ENCODE data around the gene LYPD6B. TPM values are rescaled to one million over a fixed set of nuclear protein-coding genes. Genes with fewer than 3 reads are reported as not detected.

LYPD6B gene
- total RNA-seq, 1 experiment from 2014 or later: 2.0 TPM

DNA sequence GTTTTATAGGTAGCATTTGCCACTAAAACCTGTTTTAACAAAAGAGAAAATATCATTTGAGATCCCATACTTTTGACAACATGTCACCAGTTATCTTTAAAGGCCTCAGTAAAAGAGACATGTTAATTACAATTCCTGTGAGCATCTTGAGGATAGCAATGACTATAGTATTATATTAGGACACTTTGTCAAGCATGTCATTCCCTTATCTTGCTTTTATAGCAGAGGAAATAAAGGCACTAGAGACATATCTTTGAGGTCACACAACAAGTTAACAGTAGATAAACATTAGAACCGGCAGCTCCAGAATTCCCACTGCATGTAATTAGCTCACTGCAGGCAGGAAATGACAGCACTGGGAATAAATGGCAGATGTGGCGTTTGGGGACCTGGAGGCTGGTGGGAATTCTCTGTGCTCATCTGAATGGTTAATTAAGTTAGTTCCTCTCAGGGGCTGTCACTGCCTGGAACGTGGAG is 25.9 kb downstream of the LYPD6B start:
- Histone ChIP-seq H3K4ac (ENCODE audit: low read depth, low read length) (no peak overlapping the region), H3K4me1 (ENCODE audit: insufficient read depth, low read length) (no peaks in the 10 kb centered on the region; the same call in 1 of the 2 replicates), H3K23me2 (ENCODE audit: insufficient read length, low read depth, low read length, poor library complexity, severe bottlenecking) (no peaks in the 10 kb centered on the region), H2AK5ac (ENCODE audit: insufficient read length, low read length) (no peak overlapping the region), H3K79me2 (ENCODE audit: insufficient read depth, low read length) (no peaks in the 10 kb centered on the region), H3T11ph (ENCODE audit: low read length) (no peak overlapping the region), H4K8ac (replicated peaks; ENCODE audit: insufficient read length, low read depth, low read length) (no peak overlapping the region), H4K5ac (ENCODE audit: insufficient read length, low read depth, low read length) (no peak overlapping the region), H2BK12ac (ENCODE audit: insufficient read length, low read depth, low read length) (no peak overlapping the region), H3K27me3 (ENCODE audit: insufficient read depth, low read length) (no peaks in the 10 kb centered on the region), H2BK20ac (ENCODE audit: low read depth, low read length, poor library complexity, severe bottlenecking) (no peak overlapping the region), H3K14ac (ENCODE audit: insufficient read depth, low read length) (no peak overlapping the region), H2BK5ac (ENCODE audit: insufficient read length, low read length) (no peak overlapping the region), H3K18ac (ENCODE audit: insufficient read length, low read depth, low read length) (no peak overlapping the region), H3K27ac (ENCODE audit: insufficient read length, low read depth, low read length) (no peak overlapping the region), H3K23ac (ENCODE audit: insufficient read length, low read depth, low read length) (no peak overlapping the region), H4K20me1 (ENCODE audit: control insufficient read depth, insufficient read depth, insufficient read length) (no peaks in the 10 kb centered on the region), H4K91ac (ENCODE audit: insufficient read length, low read depth, low read length) (no peak overlapping the region), H2AFZ (ENCODE audit: low read length) (no peak overlapping the region), H3K79me1 (ENCODE audit: insufficient read depth, low read depth, low read length, poor library complexity, severe bottlenecking) (no peaks in the 10 kb centered on the region), H3K9me3 (ENCODE audit: control insufficient read depth, low read depth, low read length) (no peaks in the 10 kb centered on the region), H2BK120ac (ENCODE audit: low read depth, low read length, poor library complexity, severe bottlenecking) (no peak overlapping the region), H3K4me2 (ENCODE audit: insufficient read depth, insufficient read length, low read length) (no peak overlapping the region), H3K56ac (ENCODE audit: insufficient read length, low read depth, low read length) (no peak overlapping the region), H3K9ac (ENCODE audit: extremely low read depth, insufficient read length, low read length) (no peak overlapping the region), H2BK15ac (ENCODE audit: low read depth, low read length) (no peak overlapping the region)
- DNase-seq: no peak
- WGBS (ENCODE audit: extremely low coverage, insufficient read length, low lambda C conversion rate): no CpG with 5 or more reads among the region's 3 CpGs
- TF ChIP-seq, protein P1, sequence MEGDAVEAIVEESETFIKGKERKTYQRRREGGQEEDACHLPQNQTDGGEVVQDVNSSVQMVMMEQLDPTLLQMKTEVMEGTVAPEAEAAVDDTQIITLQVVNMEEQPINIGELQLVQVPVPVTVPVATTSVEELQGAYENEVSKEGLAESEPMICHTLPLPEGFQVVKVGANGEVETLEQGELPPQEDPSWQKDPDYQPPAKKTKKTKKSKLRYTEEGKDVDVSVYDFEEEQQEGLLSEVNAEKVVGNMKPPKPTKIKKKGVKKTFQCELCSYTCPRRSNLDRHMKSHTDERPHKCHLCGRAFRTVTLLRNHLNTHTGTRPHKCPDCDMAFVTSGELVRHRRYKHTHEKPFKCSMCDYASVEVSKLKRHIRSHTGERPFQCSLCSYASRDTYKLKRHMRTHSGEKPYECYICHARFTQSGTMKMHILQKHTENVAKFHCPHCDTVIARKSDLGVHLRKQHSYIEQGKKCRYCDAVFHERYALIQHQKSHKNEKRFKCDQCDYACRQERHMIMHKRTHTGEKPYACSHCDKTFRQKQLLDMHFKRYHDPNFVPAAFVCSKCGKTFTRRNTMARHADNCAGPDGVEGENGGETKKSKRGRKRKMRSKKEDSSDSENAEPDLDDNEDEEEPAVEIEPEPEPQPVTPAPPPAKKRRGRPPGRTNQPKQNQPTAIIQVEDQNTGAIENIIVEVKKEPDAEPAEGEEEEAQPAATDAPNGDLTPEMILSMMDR (conservative IDR thresholded peaks at IDR 0.05): no peak
- H3K36me3 Mint-ChIP-seq (ENCODE audit: insufficient read depth in 1 of 3, low read depth in 3 of 3): no peaks in the 10 kb centered on the region
- H3K9me3 Mint-ChIP-seq: no peaks in the 10 kb centered on the region
- H3K27ac Mint-ChIP-seq: peak overlapping the region in 2 of 3 experiments; percentile 16 to 24; a peak in 2 of 7 replicates
- H3K4me1 Mint-ChIP-seq: peaks cover 3 to 5% of the 10 kb centered on the region in 2 experiments; a peak in 3 of 4 replicates
- no peaks in the 10 kb centered on the region for H3K27me3 Mint-ChIP-seq (ENCODE audit: low read depth)
- H3K4me3 Mint-ChIP-seq: no peak overlapping the region

Data from H9 (cell line).